Measurements from ENCODE around the gene CRB3. TPM values are rescaled to one million over a fixed set of nuclear protein-coding genes. Genes with fewer than 3 reads are reported as not detected.

Gene CRB3
- total and polyA plus RNA-seq, 2 of the 13 experiments (the other 11 are each of a cell fraction or from before 2014, with no cell fraction given): 10.6 to 25.6 TPM

GRCh38 chr19:6508028-6508771, 44.1 kb downstream of the CRB3 start (continued):
- TF ChIP-seq ARID5B (CRISPR knock-in tag; IDR thresholded peaks at IDR 0.05): peak; percentile 22; the same call in 1 of the 2 replicates
- TF ChIP-seq FOXA3 (CRISPR knock-in tag; IDR thresholded peaks at IDR 0.05): peak; percentile 66
- TF ChIP-seq ZMYM3 (CRISPR knock-in tag; IDR thresholded peaks at IDR 0.05): peak; percentile 92
- peak; percentile 52; the same call in 1 of the 2 replicates for TF ChIP-seq ZBTB3 (CRISPR knock-in tag; IDR thresholded peaks at IDR 0.05; ENCODE audit: borderline replicate concordance, low read depth)
- peak; percentile 64 for TF ChIP-seq ZNF205 (CRISPR knock-in tag; IDR thresholded peaks at IDR 0.05)

- no peak overlapping the region for H2AFZ ChIP-seq (ENCODE audit: low read length)
- intact Hi-C loops (cut with micrococcal nuclease; ENCODE audit: unreplicated experiment) (no loop called here), in situ Hi-C loops (cut with HindIII; ENCODE audit: extremely low pct_ligation_motif_present, low pct_unique_long_range_greater_than_20kb) (no loop called here)
- DNase-seq (ENCODE audit: low spot score) (peak; percentile 81), FAIRE-seq (no peak), ATAC-seq (peak; percentile 78)
- H3K4me1 ChIP-seq (ENCODE audit: insufficient read depth, low read length): peaks cover 54% of the 10 kb centered on the region
- BruUV-seq (replicated peaks): no TSS peak
- H3K9me3 ChIP-seq (ENCODE audit: low read length): no peaks in the 10 kb centered on the region
- WGBS (ENCODE audit: low lambda C conversion rate): under 1% methylated on average over 17 of the region's 20 CpGs
- no peaks in the 10 kb centered on the region for H4K20me1 ChIP-seq (ENCODE audit: insufficient read depth, low read length)
- no peaks in the 10 kb centered on the region for H3K27me3 ChIP-seq (ENCODE audit: control insufficient read depth in 1 of 2, insufficient read depth in 2 of 2, low read length in 2 of 2)
- CTCF ChIA-PET (ENCODE audit: low intra/inter-chr PET ratio, low total read pairs): no interaction called here
- H3K27ac ChIP-seq (ENCODE audit: extremely low read length, insufficient read depth, low read length): peak overlapping the region; percentile 40
- no peak overlapping the region for H3K9ac ChIP-seq (ENCODE audit: insufficient read depth, low read depth, low read length)
- peak overlapping the region in 1 of 3 experiments; percentile 29; a peak in 2 of 6 replicates for H3K4me3 ChIP-seq (replicated peaks in 1 of 3; ENCODE audit: insufficient read depth in 1 of 3, low read depth in 2 of 3, low read length in 3 of 3)
- POLR2A ChIA-PET: no interaction called here
- H3K4me2 ChIP-seq (ENCODE audit: low read depth, low read length): peak overlapping the region; percentile 57
- H3K36me3 ChIP-seq (replicated peaks in 1 of 2; ENCODE audit: control insufficient read depth in 1 of 2, insufficient read depth in 2 of 2, low read length in 2 of 2): no peaks in the 10 kb centered on the region
- H3K79me2 ChIP-seq (ENCODE audit: insufficient read depth, low read length): no peaks in the 10 kb centered on the region
- peak; percentile 57; the same call in 1 of the 2 replicates for TF ChIP-seq MLXIP (CRISPR knock-in tag; IDR thresholded peaks at IDR 0.05; ENCODE audit: borderline replicate concordance)
Observed at GRCh38 chr19:6509118-6509971, 45.3 kb downstream of the CRB3 start.

All from HepG2 (cell line).